ENCODE results near the gene KRTAP20-2. TPM values are rescaled to one million over a fixed set of nuclear protein-coding genes. Genes with fewer than 3 reads are reported as not detected.

Gene KRTAP20-2
- total and polyA plus RNA-seq, 4 donors: not detected

GRCh38 chr21:30605968-30606367 lies 29.0 kb upstream of the KRTAP20-2 start:
- Histone ChIP-seq H3K4me1 (ENCODE audit: control insufficient read depth in 4 of 4, insufficient read depth in 4 of 4, low read length in 3 of 4) (no peaks in the 10 kb centered on the region), H3K9ac (ENCODE audit: low read depth in 1 of 2, low read length in 2 of 2) (no peak overlapping the region), H3K36me3 (ENCODE audit: control insufficient read depth in 4 of 4, insufficient read depth in 3 of 4, low read depth in 1 of 4, low read length in 3 of 4) (no peaks in the 10 kb centered on the region), H3K9me3 (ENCODE audit: control insufficient read depth in 4 of 4, low read length in 3 of 4) (no peaks in the 10 kb centered on the region), H3K27me3 (ENCODE audit: control insufficient read depth in 4 of 4, insufficient read depth in 4 of 4, low read length in 3 of 4) (no peaks in the 10 kb centered on the region), H3K4me3 (ENCODE audit: low read depth in 1 of 3, low read length in 3 of 3) (no peak overlapping the region), H3K27ac (ENCODE audit: low read depth in 1 of 2, low read length in 2 of 2) (no peak overlapping the region)
- no peak for DNase-seq (ENCODE audit: low spot score)
- WGBS: 73% methylated on average over 2 of the region's 2 CpGs
- TF ChIP-seq FOXA2 (IDR thresholded peaks at IDR 0.05): no peak
- TF ChIP-seq JUND (IDR thresholded peaks at IDR 0.05): no peak
- no peak for TF ChIP-seq EGR1 (IDR thresholded peaks at IDR 0.05; ENCODE audit: low read depth in 2 of 2)
- no peak for TF ChIP-seq RAD21 (IDR thresholded peaks at IDR 0.05)
- TF ChIP-seq RXRA (IDR thresholded peaks at IDR 0.05): no peak
- no peak for TF ChIP-seq NR2F2 (IDR thresholded peaks at IDR 0.05)
- TF ChIP-seq REST (IDR thresholded peaks at IDR 0.05): no peak
- no peak for TF ChIP-seq GABPA (IDR thresholded peaks at IDR 0.05 in 1 of 2, conservative IDR thresholded peaks at IDR 0.05 in 1 of 2)
- no peak for TF ChIP-seq HNF4A (conservative IDR thresholded peaks at IDR 0.05)
- TF ChIP-seq, protein P1, sequence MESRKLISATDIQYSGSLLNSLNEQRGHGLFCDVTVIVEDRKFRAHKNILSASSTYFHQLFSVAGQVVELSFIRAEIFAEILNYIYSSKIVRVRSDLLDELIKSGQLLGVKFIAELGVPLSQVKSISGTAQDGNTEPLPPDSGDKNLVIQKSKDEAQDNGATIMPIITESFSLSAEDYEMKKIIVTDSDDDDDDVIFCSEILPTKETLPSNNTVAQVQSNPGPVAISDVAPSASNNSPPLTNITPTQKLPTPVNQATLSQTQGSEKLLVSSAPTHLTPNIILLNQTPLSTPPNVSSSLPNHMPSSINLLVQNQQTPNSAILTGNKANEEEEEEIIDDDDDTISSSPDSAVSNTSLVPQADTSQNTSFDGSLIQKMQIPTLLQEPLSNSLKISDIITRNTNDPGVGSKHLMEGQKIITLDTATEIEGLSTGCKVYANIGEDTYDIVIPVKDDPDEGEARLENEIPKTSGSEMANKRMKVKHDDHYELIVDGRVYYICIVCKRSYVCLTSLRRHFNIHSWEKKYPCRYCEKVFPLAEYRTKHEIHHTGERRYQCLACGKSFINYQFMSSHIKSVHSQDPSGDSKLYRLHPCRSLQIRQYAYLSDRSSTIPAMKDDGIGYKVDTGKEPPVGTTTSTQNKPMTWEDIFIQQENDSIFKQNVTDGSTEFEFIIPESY (IDR thresholded peaks at IDR 0.05): no peak
- TF ChIP-seq, protein P2, sequence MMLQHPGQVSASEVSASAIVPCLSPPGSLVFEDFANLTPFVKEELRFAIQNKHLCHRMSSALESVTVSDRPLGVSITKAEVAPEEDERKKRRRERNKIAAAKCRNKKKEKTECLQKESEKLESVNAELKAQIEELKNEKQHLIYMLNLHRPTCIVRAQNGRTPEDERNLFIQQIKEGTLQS (IDR thresholded peaks at IDR 0.05): no peak
- TF ChIP-seq HNF4G (IDR thresholded peaks at IDR 0.05): no peak
- no peak for TF ChIP-seq YY1 (IDR thresholded peaks at IDR 0.05)
- TF ChIP-seq TAF1 (conservative IDR thresholded peaks at IDR 0.05): no peak

DNA sequence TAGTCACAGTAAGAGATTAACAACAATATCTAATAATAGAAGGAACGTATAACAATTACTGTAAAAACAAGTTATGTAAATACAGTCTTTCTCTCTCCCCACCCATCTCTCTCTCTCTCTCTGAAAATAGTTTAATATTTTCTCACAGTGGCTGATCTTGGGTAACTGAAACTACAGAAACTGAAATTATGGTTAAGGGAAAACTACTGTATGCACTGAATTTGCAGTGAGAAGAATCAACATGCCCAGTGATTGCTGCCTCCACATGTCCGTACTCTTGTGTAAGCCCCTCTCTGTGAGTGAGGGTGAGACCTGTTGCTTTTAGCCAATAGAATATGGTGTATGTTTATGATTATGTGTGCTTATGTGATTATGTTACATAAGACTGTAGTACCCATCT lies 22.9 kb upstream of the KRTAP20-2 start:
- no peaks in the 10 kb centered on the region for H3K4me1 ChIP-seq (ENCODE audit: control insufficient read depth in 4 of 4, insufficient read depth in 4 of 4, low read length in 3 of 4)
- H3K4me3 ChIP-seq (ENCODE audit: low read depth in 1 of 3, low read length in 3 of 3): no peak overlapping the region
- no peaks in the 10 kb centered on the region for H3K9me3 ChIP-seq (ENCODE audit: control insufficient read depth in 4 of 4, low read length in 3 of 4)
- H3K36me3 ChIP-seq (ENCODE audit: control insufficient read depth in 4 of 4, insufficient read depth in 3 of 4, low read depth in 1 of 4, low read length in 3 of 4): no peaks in the 10 kb centered on the region
- DNase-seq (ENCODE audit: low spot score): no peak
- TF ChIP-seq, protein P3, sequence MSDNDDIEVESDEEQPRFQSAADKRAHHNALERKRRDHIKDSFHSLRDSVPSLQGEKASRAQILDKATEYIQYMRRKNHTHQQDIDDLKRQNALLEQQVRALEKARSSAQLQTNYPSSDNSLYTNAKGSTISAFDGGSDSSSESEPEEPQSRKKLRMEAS (IDR thresholded peaks at IDR 0.05): no peak
- TF ChIP-seq FOXA2 (IDR thresholded peaks at IDR 0.05): no peak
- no peak for TF ChIP-seq YY1 (IDR thresholded peaks at IDR 0.05)
- TF ChIP-seq GABPA (IDR thresholded peaks at IDR 0.05 in 1 of 2, conservative IDR thresholded peaks at IDR 0.05 in 1 of 2): no peak
- no peak for TF ChIP-seq REST (IDR thresholded peaks at IDR 0.05)
- TF ChIP-seq CTCF (IDR thresholded peaks at IDR 0.05; ENCODE audit: low read depth, low read length, missing input control): no peak
- no peak for TF ChIP-seq RXRA (IDR thresholded peaks at IDR 0.05)
- TF ChIP-seq EGR1 (IDR thresholded peaks at IDR 0.05; ENCODE audit: low read depth in 2 of 2): no peak
- no peak for TF ChIP-seq TAF1 (conservative IDR thresholded peaks at IDR 0.05)
- TF ChIP-seq SP1 (IDR thresholded peaks at IDR 0.05): no peak
- TF ChIP-seq, protein P2 (IDR thresholded peaks at IDR 0.05): no peak
- H3K9ac ChIP-seq (ENCODE audit: low read depth in 1 of 2, low read length in 2 of 2): no peak overlapping the region
- 84% methylated on average over 2 of the region's 2 CpGs for WGBS
- H3K27me3 ChIP-seq (ENCODE audit: control insufficient read depth in 4 of 4, insufficient read depth in 4 of 4, low read length in 3 of 4): no peaks in the 10 kb centered on the region
- no peak overlapping the region for H3K27ac ChIP-seq (ENCODE audit: low read depth in 1 of 2, low read length in 2 of 2)
